Neural cell (in vitro differentiated cells): ENCODE results near the gene IGFBP7. TPM values are rescaled to one million over a fixed set of nuclear protein-coding genes. Genes with fewer than 3 reads are reported as not detected.

Source experiments
- H2AFZ ChIP-seq: fragments of 200-600, 300-800 bp; sonication (generic), shearing (Covaris generic); 2 replicates; pipeline ENCODE4 v1.6.0; 2014; ENCODE audit warnings: low read depth, mild to moderate bottlenecking, antibody characterized with exemption, low read length, moderate library complexity
- H3F3A ChIP-seq: fragments of 200-600 bp; shearing (Covaris generic); 2 replicates; pipeline ENCODE4 v1.6.1; 2016; ENCODE audit warnings: mild to moderate bottlenecking, moderate library complexity, mixed read lengths, antibody characterized with exemption, low read length; ENCODE audit not compliant: insufficient read depth, poor library complexity, severe bottlenecking
- H3K27ac ChIP-seq: fragments of 200-600, 300-800 bp; sonication (generic), shearing (Covaris generic); 2 replicates; pipeline ENCODE4 v1.5.1; 2014; ENCODE audit warnings: mild to moderate bottlenecking, low read length, moderate library complexity
- H3K27me3 ChIP-seq: fragments of 300-800, 200-600 bp; sonication (generic), shearing (Covaris generic); 2 replicates; pipeline ENCODE4 v1.6.0; 2014; ENCODE audit warnings: mild to moderate bottlenecking, low read depth, low read length, moderate library complexity; ENCODE audit not compliant: insufficient read depth
- H3K36me3 ChIP-seq: fragments of 300-800, 200-600 bp; sonication (generic), shearing (Covaris generic); 2 replicates; pipeline ENCODE4 v1.5.1; 2014; ENCODE audit warnings: mild to moderate bottlenecking, antibody characterized with exemption, low read length, moderate library complexity; ENCODE audit not compliant: insufficient read depth
- H3K4me2 ChIP-seq: fragments of 300-800, 200-600 bp; sonication (generic), shearing (Covaris generic); 2 replicates; pipeline ENCODE4 v1.6.0; 2014; ENCODE audit warnings: mild to moderate bottlenecking, low read length
- H3K4me3 ChIP-seq: fragments of 300-800, 200-600 bp; sonication (generic), shearing (Covaris generic); 2 replicates; pipeline ENCODE4 v1.5.1; 2014; ENCODE audit warnings: mild to moderate bottlenecking, low read length, moderate library complexity
- H3K79me2 ChIP-seq: fragments of 200-600 bp; shearing (Covaris generic); replicated peaks from 2 replicates; pipeline ENCODE4 v1.6.0; 2014; ENCODE audit warnings: mild to moderate bottlenecking, low read length, moderate library complexity; ENCODE audit not compliant: insufficient read depth
- H3K9ac ChIP-seq: fragments of 300-800, 200-600 bp; sonication (generic), shearing (Covaris generic); 2 replicates; pipeline ENCODE4 v1.6.1; 2016; ENCODE audit warnings: mild to moderate bottlenecking, low read length, mixed read lengths
- H3K9me2 ChIP-seq: fragments of 200-600 bp; shearing (Covaris generic); 2 replicates; pipeline ENCODE4 v1.6.1; 2016; ENCODE audit warnings: mild to moderate bottlenecking, low read length, mixed read lengths; ENCODE audit not compliant: insufficient read depth
- H3K9me3 ChIP-seq: fragments of 200-600, 300-800 bp; sonication (generic), shearing (Covaris generic); 2 replicates; pipeline ENCODE4 v1.6.1; 2016; ENCODE audit warnings: mild to moderate bottlenecking, mixed run types, low read length, moderate library complexity, mixed read lengths
- H4K20me1 ChIP-seq: fragments of 200-600 bp; shearing (Covaris generic); 2 replicates; pipeline ENCODE4 v1.6.1; 2016; ENCODE audit warnings: mild to moderate bottlenecking, mixed run types; ENCODE audit not compliant: insufficient read depth
- EP300 ChIP-seq: fragments of 450-650 bp; conservative IDR thresholded peaks from 2 replicates; pipeline ENCODE4 v1.6.1; 2014; ENCODE audit warnings: antibody characterized with exemption, mild to moderate bottlenecking, moderate library complexity; ENCODE audit not compliant: poor library complexity, severe bottlenecking
- EZH2 ChIP-seq: fragments of 200-600, 300-800 bp; shearing (Covaris generic), sonication (generic); IDR thresholded peaks from 2 replicates; pipeline ENCODE4 v1.6.1; 2014; ENCODE audit warnings: antibody characterized with exemption, low read length, borderline replicate concordance, mild to moderate bottlenecking; ENCODE audit not compliant: insufficient read depth, poor library complexity, severe bottlenecking
- MXI1 ChIP-seq: fragments of 450-650 bp; conservative IDR thresholded peaks from 2 replicates; pipeline ENCODE4 v1.6.1; 2014; ENCODE audit warnings: antibody characterized with exemption, mild to moderate bottlenecking; ENCODE audit not compliant: poor library complexity, severe bottlenecking
- POLR2AphosphoS5 ChIP-seq: IDR thresholded peaks from 2 replicates; pipeline ENCODE4 v1.6.1; 2012
- RAD21 ChIP-seq: fragments of 450-650 bp; conservative IDR thresholded peaks from 2 replicates; pipeline ENCODE4 v1.6.1; 2014; ENCODE audit warnings: antibody characterized with exemption, mild to moderate bottlenecking, moderate library complexity
- SMC3 ChIP-seq: fragments of 450-650 bp; conservative IDR thresholded peaks from 2 replicates; pipeline ENCODE4 v1.6.1; 2014; ENCODE audit warnings: antibody characterized with exemption, mild to moderate bottlenecking, moderate library complexity; ENCODE audit not compliant: poor library complexity
- TAF1 ChIP-seq: IDR thresholded peaks from 2 replicates; pipeline ENCODE4 v1.6.1; 2012; ENCODE audit warnings: low read depth
- polyA plus RNA-seq: library from polyadenylated mRNA; depleted of rRNA; stranded (reverse); fragments of >200 nt; gene quantifications from 2 replicates; pipeline ENCODE4 v1.2.3, GENCODE V29; 2014
- TF ChIP-seq, protein P1 (sequence below): IDR thresholded peaks from 2 replicates; pipeline ENCODE4 v1.6.1; 2012; ENCODE audit warnings: borderline replicate concordance
- TF ChIP-seq, protein P2 (sequence below): fragments of 450-650 bp; IDR thresholded peaks from 2 replicates; pipeline ENCODE4 v1.5.1; 2014; ENCODE audit warnings: antibody characterized with exemption, mild to moderate bottlenecking, moderate library complexity; ENCODE audit not compliant: poor library complexity, severe bottlenecking

Gene IGFBP7
- polyA plus RNA-seq, 1 donor from 2014 or later, result 0.33 TPM

DNA sequence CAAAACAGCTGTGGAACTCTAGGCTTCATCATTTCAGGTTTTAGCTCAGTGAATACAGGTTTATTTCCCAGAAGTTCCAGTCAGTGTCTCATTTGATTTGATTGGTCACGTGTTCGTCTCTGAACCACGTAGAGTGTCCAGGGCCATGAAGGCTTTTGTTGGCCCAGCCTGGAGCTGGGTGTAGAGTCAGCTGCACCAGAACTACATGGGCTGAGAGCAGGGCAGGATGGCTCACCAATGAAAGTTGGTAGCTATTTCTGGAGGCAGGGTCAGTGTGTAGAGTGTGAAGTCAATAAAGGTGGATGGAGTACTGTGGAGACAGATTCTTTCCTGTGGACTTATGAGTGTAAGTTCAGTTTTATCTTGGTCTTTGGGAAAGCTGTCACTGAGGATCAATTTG lies 43.0 kb upstream of the IGFBP7 start:
- TF ChIP-seq MXI1 (no peak), EZH2 (no peak), SMC3 (no peak), POLR2AphosphoS5 (no peak), TAF1 (no peak), RAD21 (no peak), EP300 (no peak)
- TF ChIP-seq, protein P1, sequence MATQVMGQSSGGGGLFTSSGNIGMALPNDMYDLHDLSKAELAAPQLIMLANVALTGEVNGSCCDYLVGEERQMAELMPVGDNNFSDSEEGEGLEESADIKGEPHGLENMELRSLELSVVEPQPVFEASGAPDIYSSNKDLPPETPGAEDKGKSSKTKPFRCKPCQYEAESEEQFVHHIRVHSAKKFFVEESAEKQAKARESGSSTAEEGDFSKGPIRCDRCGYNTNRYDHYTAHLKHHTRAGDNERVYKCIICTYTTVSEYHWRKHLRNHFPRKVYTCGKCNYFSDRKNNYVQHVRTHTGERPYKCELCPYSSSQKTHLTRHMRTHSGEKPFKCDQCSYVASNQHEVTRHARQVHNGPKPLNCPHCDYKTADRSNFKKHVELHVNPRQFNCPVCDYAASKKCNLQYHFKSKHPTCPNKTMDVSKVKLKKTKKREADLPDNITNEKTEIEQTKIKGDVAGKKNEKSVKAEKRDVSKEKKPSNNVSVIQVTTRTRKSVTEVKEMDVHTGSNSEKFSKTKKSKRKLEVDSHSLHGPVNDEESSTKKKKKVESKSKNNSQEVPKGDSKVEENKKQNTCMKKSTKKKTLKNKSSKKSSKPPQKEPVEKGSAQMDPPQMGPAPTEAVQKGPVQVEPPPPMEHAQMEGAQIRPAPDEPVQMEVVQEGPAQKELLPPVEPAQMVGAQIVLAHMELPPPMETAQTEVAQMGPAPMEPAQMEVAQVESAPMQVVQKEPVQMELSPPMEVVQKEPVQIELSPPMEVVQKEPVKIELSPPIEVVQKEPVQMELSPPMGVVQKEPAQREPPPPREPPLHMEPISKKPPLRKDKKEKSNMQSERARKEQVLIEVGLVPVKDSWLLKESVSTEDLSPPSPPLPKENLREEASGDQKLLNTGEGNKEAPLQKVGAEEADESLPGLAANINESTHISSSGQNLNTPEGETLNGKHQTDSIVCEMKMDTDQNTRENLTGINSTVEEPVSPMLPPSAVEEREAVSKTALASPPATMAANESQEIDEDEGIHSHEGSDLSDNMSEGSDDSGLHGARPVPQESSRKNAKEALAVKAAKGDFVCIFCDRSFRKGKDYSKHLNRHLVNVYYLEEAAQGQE, result no peak
- TF ChIP-seq, protein P2, sequence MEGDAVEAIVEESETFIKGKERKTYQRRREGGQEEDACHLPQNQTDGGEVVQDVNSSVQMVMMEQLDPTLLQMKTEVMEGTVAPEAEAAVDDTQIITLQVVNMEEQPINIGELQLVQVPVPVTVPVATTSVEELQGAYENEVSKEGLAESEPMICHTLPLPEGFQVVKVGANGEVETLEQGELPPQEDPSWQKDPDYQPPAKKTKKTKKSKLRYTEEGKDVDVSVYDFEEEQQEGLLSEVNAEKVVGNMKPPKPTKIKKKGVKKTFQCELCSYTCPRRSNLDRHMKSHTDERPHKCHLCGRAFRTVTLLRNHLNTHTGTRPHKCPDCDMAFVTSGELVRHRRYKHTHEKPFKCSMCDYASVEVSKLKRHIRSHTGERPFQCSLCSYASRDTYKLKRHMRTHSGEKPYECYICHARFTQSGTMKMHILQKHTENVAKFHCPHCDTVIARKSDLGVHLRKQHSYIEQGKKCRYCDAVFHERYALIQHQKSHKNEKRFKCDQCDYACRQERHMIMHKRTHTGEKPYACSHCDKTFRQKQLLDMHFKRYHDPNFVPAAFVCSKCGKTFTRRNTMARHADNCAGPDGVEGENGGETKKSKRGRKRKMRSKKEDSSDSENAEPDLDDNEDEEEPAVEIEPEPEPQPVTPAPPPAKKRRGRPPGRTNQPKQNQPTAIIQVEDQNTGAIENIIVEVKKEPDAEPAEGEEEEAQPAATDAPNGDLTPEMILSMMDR, result no peak
- Histone ChIP-seq H4K20me1 (no peaks in the 10 kb centered on the region), H3K4me3 (no peak overlapping the region), H3K79me2 (no peaks in the 10 kb centered on the region), H3K9me2 (no peaks in the 10 kb centered on the region), H3K27me3 (no peaks in the 10 kb centered on the region), H3K4me2 (no peak overlapping the region), H3F3A (no peaks in the 10 kb centered on the region), H3K9me3 (no peaks in the 10 kb centered on the region), H3K9ac (no peak overlapping the region), H3K27ac (no peak overlapping the region), H2AFZ (no peak overlapping the region), H3K36me3 (no peaks in the 10 kb centered on the region)

DNA sequence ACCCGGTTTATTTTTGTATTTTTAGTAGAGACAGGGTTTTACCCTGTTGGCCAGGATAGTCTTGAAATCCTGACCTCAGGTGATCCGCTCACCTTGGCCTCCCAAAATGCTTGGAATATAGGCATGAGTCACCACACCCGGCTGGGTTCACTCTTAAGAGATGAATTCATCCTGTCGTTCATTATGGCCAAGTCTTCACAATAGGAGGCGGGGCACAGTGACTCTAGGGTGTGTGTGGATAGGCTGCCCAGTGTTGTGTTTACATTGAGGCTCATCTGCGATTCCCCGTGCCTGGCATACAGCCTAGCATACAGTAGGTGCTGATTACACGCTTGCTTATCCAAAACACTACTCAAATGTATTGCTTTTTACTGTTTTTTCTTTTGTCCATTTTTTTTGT lies 41.3 kb upstream of the IGFBP7 start:
- Histone ChIP-seq H2AFZ (no peak overlapping the region), H3K9me2 (no peaks in the 10 kb centered on the region), H3K4me3 (no peak overlapping the region), H4K20me1 (no peaks in the 10 kb centered on the region), H3K79me2 (no peaks in the 10 kb centered on the region), H3K27me3 (no peaks in the 10 kb centered on the region), H3K27ac (no peak overlapping the region), H3K4me2 (no peak overlapping the region), H3K36me3 (no peaks in the 10 kb centered on the region), H3K9ac (no peak overlapping the region), H3F3A (no peaks in the 10 kb centered on the region), H3K9me3 (no peaks in the 10 kb centered on the region)
- TF ChIP-seq MXI1 (no peak), TAF1 (no peak), POLR2AphosphoS5 (no peak), EP300 (no peak), RAD21 (no peak), EZH2 (no peak), SMC3 (no peak)
- TF ChIP-seq, protein P2, result no peak
- TF ChIP-seq, protein P1, result no peak
